Stimulated activated CD4-positive, alpha-beta T cell treated with anti-CD3 and anti-CD28 coated beads, Interleukin-4, amount 100 ng/mL, for 4 hours (primary cell): ENCODE results near the gene ANKRD34C.

Experiments
- DNase-seq, 2 experiments: peaks; one replicate each; pipeline ENCODE4 v3.0.0-alpha.2; 2020

ANKRD34C gene

DNA sequence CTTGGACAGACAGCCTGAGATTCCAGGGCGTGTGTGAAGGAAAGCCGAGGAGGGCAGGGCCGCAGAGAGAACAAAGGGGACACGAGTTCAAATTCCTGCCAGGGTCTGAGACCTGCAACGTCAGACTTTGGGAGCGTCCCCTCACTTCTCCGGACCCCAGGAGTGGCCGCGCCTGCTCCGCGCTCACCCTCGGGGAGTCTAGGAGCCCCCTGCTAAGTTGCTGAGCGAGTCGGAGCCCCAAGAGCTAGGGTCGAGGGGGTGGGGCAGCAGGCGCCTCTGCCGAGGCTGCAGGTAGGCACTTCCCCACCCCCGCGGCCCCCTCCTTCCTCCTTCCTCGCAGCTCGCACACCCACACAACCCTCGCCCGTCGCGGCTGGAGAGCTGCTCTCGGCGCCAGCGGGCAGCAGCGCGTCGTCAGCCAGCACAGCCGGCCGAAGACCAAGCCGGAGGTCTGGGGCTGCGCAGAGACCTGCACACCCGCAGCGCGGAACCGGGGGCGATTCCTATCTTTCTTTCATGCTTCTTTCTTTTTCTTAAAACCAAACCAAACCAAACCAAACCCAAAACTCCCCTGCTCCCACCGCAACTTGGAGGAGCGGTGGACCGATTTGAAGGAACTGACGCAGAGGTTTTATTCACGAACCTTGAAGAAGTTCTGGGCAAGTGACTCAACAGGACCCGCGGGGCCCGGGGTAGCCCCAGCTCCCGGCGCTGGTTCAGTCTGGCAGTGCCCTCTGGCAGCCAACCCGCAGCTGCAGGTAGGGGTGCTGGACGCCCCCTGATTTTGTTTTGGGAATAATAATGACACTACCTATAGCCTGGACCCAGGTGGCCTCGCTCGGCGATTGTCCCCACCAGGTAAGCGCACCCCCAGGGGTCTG lies at the start of gene ANKRD34C:
Gene ANKRD34C (plus strand): TSS at position 352 of the 881 bp plus-strand sequence. CDS start 10,563 bp downstream, outside the sequence.
- DNase-seq: no peak

DNA sequence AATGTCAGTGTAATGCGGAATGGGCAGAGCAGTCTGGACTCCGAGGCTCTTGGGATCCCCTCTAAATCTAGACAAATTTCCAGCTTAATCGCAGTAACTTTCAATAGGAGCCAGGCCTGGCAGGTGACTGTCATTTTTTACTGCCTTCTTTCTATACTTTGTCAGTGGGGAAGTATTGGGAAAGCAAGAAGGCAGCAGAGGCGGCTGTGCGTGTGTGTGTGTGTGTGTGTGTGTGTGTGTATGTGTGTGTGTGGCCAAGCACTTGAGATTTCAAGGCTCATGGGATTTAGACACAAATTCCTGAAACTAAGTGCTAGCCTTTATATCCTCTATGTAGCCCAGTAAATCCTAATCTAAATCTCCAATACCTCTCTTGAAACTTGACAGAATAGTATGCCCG lies 49.3 kb upstream of the ANKRD34C start:
- DNase-seq: no peak

DNA sequence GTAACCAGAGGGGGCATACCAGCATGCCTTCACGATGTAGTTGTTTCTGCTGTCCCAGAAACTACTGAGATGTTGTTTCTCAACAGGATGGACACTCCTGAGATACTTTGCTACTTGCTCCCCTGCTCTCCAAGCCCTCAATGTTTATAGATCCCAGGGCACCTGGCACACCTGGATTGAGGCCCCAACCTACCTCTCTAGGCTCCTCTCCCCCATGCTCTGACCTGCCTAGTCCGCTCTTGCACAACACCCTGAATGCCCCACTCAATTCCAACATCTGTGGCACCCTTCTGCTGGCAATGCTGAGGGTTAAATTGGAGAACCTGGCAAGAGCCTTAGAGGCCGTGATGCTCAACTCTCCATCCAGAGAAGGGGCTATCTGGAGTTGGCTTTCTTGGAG lies 42.5 kb upstream of the ANKRD34C start:
- no peak for DNase-seq

DNA sequence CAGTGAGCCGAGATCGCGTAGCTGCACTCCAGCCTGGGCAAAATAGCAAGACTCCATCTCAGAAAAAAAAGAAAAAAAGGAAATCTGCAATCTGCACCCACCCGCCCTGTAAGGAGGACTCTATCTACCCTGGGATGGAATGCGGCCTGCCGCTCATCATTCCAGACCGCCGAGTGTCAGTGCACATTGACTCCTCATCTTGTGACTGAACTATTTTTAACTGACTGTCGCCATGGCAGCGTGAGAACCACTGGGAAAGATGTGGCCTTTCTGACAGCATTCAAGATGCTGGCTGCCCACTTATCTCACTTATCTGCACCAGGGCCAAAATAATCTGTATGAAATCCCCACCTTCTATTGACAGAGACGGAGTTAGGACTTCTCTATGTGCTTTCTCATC lies 38.8 kb upstream of the ANKRD34C start:
- DNase-seq: no peak

DNA sequence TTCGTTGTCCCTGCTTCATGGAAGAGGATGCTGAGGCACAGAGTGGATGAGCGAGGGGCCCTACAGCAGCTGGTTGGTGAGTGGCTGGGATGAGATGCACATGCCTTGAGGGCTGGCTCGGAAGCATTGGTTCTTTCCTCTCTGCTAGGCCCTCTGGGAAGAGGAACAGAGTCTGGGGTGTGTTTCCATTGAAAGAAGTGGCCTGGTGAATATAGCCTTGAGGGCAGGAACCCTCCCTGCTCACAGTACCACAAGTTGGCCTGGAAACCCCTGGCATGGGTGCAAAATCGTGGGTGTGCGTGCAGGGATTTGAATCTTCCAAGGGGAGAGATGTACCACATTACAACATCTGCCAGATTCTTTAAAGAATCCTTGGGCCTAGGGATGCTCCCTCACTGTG lies 37.6 kb upstream of the ANKRD34C start:
- DNase-seq: no peak

DNA sequence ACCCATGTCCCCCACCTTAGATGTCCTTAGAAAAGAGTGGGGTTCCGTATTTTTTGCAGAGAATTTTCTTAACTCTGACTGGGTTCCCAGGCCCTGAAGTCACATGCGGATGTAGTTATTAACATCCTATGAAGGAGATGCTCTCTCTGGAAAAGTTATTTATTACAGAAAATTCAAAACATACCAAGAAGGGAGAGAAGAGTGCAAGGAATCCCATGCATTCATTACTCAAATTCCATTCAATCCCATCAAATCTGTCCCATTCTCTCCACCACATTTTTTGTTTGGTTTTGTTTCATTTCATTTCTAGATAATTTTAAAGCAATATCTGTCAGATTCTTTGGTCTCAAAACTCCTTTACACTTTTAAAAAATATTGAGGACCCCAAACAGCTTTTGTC lies 34.3 kb upstream of the ANKRD34C start:
- no peak for DNase-seq

DNA sequence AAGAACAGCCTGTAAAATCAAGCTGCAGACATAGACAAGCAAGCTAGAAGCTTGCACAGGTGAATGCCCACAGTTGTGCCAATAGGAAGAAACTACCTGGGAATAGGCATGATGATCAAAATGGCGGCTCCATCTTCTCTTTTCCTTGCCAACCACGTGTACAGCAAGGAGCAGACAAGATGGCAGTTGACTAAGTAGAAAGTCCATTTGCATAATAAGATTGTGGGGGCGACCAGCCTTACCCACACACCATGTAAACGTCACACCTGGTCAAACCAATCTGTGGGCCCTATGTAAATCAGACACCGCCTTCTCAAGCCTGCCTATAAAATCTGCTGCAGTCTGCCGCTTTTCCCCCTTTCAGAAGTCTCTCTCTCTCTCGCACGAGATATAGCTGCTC lies 25.1 kb upstream of the ANKRD34C start:
- DNase-seq: no peak

DNA sequence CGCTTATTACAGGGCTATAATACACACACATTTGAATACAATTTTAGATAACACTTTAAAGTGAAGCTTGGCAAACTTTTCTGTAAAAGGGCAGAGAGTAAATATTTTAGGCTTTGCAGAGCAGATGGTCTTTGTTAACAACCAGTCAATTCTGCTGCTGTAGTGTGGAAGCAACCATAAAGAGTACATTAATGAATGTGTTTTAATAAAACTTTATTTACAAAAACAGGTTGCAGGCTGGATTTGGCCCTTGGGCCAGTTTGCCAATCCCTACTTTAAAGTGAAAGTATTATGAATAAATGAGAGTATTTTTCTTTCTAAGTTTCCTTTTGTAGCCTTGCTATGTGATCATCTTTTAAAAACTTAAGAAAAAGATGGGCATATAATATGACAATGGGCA lies 20.7 kb upstream of the ANKRD34C start:
- DNase-seq: no peak

DNA sequence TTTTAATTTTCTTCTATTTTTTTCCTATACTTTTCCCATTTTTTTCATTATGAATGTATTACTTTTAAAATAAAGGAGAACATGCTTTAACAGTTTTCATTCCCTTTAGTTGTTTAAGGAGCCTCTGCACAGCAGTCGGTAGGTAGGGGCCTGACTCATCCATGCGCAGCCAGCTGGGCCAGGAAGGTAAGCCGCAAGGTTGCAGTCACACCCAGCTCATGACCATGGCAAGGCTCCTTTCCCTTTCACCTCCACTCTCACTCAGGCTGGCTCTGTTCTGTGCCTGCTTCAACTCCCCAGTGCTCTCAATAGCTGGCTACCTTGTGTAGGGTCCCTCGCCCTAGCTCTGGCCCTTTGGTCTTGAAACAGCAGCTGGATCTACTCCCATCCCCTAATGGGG lies 17.4 kb upstream of the ANKRD34C start:
- no peak for DNase-seq

DNA sequence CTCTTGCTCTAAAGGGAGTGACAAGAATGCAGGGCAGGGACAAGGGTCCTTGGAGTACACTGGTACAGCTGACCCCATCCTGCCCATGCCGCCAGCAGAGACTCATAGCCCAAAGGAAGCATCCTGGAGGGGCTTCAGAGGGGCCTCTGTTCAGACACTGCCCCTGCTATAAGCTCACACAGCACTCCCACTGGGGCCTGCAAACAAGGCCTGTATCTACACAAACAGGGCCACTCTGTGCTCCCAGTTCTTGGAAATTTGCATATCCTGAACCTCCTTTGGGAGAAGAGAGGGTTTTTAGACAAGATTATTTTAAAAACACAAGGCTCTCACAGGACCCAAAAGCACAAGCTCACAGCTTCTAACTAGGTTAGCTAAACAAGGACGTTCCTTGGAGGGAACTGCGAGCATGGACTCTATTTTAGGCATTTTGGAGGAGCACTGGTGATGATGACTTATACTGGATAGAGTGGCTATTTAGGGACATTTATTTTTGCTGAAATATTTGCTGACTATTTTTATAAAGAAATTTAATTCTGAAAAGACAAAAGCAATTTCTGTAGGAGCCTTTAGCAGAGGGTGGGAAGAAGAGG lies 16.4 kb upstream of the ANKRD34C start:
- DNase-seq: no peak

DNA sequence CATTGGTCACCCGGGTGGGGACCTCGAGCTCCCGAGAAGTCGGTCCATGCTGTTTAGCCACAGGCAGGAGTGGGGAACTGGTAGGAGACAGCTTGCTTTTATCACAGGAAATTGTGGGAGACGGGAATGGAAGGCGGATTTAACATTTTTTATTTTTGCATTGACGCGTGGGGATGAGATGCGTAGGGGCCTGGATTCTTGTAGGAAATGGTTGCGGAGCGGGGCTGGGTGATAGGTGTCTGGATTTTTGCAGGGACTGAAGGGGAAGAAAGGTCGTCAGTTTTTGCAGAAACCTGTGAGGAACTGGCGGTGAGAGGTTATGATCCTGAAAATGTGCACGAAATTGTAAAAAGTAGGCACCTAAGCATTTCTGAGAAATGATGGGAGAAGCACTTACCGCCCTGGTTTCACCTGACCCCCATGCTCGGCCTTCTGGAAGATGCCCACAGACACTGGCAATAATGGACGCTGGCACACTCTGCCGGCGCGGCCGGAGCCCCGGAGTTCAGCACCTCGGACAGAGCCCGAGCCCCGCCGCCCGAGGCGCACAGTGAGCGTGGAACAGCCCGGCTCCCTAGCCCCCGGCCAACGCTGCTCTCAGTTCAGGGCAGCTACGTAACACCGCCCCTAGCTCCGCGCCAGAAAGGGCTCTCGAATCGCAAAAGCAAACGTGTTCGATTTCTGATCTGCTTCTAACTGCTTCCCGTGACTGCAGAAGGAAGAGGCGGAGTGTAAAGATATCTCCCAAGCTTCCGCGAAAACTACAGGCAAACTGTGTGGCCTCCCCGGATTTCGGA lies 928 bp downstream of the ANKRD34C start:
- peak in 1 of 2 experiments; percentile 44 for DNase-seq

DNA sequence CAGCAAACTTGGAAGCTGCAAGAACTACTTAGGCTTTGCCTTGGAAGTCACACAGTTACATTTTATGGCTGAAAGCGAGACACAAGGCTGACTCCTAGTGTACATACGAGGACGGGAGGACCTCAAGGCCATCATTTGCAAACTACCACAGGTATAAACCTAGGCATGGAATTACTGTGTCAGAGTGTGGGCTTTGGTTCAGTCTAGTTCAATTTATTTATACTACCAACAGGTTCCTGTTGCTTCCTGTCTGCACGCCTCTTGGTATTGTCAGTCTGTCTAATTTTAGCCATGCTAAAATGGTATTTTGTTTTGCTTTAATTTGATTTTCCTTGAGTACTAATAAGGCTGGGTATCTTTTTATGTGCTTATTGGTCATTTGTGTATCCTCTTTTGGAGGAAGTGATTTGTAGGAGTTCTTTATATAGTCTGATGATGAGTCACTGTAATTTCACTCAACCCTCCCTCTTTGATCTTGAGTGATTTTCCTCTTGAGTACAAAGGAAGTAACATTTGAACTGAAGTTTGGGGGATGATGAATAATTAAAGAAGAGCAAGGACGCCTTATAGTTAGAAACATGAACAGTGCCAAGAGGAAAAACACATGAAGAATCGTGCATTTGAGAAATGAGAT lies 8.2 kb downstream of the ANKRD34C start:
- DNase-seq: no peak

DNA sequence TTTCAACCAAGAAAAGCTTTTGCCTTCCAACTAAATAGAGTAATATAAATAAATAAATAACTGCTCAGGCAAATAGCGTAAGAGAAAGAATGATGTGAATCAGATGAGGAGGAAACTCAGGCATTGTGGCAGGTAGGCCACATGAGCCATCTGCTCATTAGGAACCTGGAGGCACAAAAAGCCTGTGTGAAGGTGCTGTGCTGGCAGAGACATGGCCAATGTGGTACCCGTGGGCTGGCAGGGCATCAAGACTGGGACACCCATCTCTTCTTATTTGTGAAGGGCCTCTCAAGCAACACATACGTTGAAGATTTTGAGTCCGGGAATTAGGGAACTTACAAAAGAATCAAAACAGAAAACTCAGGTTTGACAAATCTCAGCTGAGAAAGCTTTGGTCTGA lies 9.5 kb downstream of the ANKRD34C start:
- DNase-seq: no peak

DNA sequence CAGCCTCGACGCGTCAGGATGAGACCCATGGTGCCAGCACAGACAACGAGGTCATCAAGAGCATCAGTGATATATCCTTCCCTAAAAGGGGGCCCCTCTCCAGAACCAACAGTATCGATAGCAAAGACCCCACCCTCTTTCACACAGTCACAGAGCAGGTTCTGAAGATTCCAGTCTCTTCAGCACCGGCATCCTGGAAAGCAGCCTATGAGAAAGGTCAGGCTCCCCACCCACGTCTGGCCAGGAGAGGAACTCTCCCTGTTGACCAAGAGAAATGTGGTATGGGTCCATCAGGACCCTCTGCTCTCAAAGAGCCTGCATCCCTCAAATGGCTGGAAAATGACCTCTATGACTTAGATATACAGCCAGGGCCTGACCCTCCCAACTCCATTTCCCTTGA lies 11.6 kb downstream of the ANKRD34C start:
- no peak for DNase-seq

DNA sequence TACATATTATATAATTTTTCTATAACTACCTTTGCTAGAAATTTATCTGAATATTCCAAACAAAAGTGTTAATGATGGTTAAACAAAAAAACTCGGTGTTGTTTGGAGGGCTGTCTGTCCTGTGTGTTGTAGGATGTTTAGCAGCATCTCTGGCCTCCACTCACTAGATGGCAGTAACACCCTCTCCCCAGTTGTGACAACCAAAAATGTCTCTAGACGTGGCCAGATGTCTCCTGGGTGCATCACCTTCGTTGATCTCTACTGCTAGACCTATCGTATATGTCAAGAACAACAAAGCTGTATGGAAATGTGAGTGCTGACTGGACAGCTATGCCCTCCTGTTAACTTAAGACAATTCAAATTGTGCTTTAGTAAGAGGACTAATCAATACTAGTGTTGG lies 14.1 kb downstream of the ANKRD34C start:
- DNase-seq: no peak

DNA sequence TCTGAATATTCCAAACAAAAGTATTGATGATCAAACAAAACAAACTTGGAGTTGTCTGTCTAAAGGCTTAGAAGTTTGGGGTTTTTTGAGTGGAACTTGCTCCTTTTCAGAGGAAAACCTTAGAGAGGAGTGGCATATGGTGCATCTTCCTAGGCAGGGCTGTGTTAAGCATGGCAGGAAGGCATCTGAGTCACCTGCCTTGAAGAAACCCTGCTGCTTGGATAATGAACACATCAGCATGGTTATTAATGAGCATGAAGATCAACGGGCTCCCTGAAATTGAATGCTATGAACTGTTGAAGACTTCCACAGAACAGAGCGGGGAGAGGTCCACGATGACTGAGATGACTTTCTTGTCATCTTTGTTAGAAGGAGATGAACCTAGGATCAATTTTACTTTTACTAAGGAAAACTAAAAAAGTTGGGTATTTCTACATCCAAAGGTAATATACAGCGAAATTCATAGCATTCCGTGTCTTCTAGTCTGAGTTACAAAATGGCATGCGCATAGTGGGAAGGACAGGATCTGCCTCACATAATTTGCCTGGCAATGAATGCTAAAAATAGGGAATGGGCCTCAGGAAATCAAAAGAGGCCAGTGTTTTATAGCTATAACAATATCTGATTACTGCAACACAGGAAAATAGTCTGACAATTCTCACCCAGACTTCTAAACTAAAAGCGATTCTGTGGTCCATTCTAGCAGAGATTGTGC lies 16.8 kb downstream of the ANKRD34C start:
- no peak for DNase-seq

DNA sequence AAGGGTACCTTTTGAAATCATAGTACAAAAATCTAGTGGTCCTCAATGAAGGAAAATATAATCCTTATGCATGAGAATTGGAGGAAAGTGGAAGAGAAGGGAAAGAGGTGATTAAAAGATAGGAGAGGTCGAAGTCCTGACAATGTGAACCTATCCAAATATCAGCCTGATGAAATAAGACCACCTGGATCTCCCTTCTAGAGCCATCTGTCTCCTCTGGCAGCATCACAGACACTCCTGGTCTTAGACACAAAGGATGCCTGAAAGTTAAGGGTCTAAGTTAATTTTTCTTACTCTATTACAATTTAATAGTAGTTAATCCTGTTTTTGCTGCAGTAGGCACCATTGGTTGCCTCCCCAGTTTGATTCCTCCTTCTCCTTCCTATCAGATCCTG lies 17.3 kb downstream of the ANKRD34C start:
- no peak for DNase-seq

DNA sequence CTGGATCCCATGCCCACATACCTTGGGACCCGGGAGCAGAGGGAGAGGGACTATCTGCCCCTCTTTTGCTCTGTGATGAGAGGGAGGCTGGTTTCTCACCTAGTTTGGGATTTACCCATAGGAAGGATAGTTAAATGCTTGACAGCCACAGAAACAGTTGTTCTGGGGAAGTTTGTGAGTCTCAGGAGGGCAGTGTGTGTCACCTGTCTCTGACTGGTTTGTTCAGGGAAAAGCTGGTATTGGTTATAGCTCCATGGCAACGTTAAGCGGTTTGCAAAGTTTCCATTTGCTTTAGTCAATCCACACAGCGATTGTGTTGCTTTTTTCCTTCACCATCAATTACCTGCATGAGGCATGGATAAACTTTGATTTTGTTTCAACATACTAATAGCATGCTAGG lies 24.7 kb downstream of the ANKRD34C start:
- no peak for DNase-seq

DNA sequence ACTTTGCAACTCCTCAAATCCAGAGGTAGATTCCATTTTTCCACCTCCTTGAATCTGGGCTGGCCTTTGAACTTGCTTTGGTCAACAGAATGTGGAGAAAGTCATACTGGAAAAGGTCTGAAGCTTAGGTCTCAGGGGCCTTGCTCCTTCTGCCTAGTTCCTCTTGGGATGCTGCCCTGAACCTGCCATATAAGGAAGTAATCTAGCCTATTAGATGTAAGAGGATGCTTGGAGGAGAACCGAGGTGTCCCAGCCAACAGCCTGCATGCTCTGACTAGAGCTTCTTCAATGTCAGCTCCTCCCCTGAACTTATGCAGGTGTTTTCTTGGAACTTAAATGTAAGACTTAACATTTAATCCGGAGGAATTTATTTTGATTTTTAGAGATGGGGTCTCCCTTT lies 26.4 kb downstream of the ANKRD34C start:
- DNase-seq: no peak

DNA sequence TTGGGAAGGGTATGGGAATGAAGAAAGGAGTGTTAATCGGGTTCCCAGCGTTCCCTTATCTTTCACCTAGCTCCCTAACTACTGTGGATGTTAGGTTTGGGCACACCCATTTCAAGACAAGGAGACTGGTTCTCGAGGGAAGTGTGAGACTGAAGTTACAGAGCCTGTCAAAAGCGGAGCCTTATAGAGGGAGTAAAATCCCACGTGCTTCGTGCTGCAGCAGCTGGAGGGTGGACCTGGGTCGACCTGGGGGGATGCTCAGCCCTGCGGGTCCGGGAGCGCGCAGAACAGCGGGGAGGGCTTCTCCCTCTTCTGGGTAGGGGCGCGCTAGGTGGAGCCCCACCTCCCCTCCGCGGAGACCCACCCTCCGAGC lies 28.1 kb downstream of the ANKRD34C start:
- DNase-seq: no peak

DNA sequence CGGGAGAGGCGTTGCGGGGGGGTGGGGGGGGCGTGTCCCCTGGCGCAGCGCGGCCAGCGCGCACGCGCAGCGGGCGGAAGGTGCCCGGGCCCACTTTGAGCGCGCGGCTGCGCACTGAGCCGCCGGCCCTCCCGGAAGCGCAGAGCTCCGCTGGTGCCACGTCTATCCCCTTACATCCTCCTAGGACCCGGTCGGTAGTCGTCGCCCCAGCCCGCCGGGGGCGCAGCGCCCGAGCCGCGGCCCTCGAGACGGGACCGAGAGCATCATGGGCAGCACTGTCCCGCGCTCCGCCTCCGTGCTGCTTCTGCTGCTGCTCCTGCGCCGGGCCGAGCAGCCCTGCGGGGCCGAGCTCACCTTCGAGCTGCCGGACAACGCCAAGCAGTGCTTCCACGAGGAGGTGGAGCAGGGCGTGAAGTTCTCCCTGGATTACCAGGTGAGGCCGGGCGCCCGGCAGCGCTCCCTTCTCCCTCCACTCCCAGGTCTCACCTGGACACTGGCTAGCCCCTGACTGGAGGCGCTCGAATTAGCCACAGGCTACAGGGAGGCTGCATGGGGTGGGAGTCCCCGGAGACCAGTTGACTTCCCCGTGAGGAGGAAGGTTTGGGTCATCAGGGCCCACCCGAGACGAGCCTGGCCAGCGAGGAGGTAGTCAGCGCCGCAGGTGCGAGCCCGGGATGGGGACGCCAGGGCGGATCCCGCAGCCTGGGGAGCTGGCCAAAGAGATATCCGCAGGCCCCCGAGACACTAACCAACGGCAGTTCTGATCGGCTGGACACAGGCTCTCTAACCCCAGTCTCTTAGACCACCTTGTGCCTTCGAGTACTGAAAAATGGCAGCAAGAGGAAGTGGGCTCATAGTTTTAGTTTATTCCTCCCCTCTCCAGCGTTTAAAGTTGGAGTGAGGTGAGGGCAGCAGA lies 28.7 kb downstream of the ANKRD34C start, which contains the start of gene TMED3:
Gene TMED3 (plus strand): TSS at position 128 of the 916 bp plus-strand sequence. CDS start 138 bp downstream, at position 266.
- peak; percentile 81 to 82 for DNase-seq
